ENCODE data around the gene CTNNBIP1.

DNA sequence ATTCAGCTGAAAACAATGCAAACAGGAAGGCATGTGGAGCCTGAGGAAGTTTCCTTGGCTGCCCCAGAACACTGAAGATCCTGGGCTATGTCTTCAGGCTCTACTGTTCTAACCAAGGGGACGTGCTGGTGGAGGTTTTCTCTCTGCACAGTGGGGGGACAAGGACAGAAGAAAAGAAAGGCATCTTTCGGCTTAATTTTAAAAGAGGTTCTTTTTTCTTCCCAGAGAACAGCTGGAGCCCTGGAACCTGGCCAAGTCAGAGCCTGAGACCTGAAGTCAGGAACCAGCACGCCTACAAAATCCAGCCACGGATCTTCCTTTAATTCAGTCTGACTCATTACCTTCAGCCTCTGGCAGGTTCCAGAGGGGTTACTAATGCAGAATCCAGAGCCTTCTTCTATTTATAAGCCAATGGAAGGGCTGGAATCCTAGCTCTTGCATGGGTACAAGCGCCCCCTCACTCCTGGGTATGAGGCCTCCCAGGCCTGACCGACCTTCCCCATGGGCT is 19.8 kb downstream of the CTNNBIP1 start:
- TF ChIP-seq RARB (CRISPR knock-in tag; IDR thresholded peaks at IDR 0.05): no peak
- no peak for TF ChIP-seq BACH2 (CRISPR knock-in tag; IDR thresholded peaks at IDR 0.05; ENCODE audit: borderline replicate concordance)
- TF ChIP-seq ARNTL (CRISPR knock-in tag; IDR thresholded peaks at IDR 0.05; ENCODE audit: borderline replicate concordance, low read depth): no peak
- TF ChIP-seq ZFP3 (CRISPR knock-in tag; IDR thresholded peaks at IDR 0.05): no peak
